HuH-7.5 (cell line): ENCODE results near the gene NAALAD2.
"Not testable (repeated sequence)": the region's sequence is repeated elsewhere in the genome, so short reads cannot be mapped to it uniquely, and the experiment has no call there.

ENCODE experiments used
- DNase-seq: peaks from one replicate; pipeline ENCODE4 v3.0.0; 2011; ENCODE audit warnings: low spot score

NAALAD2 gene

GRCh38 chr11:90134478-90135003 is at the start of gene NAALAD2:
NAALAD2 (plus strand) TSS chr11:90134663; CDS start chr11:90134759, 96 bp downstream.
- DNase-seq = peak; percentile 33

GRCh38 chr11:90085650-90086049 is 48.8 kb upstream of the NAALAD2 start, which contains the start of gene UBTFL1:
UBTFL1 (plus strand) TSS chr11:90085950; CDS start chr11:90085950, 0 bp downstream.
- not testable (repeated sequence) for DNase-seq

- DNase-seq = not testable (repeated sequence)
These were observed 45.7 kb upstream of the NAALAD2 start for GRCh38 chr11:90088731-90089130.

GRCh38 chr11:90095230-90095924 is 39.1 kb upstream of the NAALAD2 start:
- DNase-seq = not testable (repeated sequence)

GRCh38 chr11:90098261-90098660 is 36.2 kb upstream of the NAALAD2 start:
- not testable (repeated sequence) for DNase-seq

GRCh38 chr11:90100431-90100830 is 34.0 kb upstream of the NAALAD2 start:
- no peak for DNase-seq

GRCh38 chr11:90113541-90113940 is 20.9 kb upstream of the NAALAD2 start:
- DNase-seq = no peak

- no peak for DNase-seq
These were observed 14.3 kb upstream of the NAALAD2 start for GRCh38 chr11:90120191-90120590.

- no peak for DNase-seq
These were observed 10.1 kb upstream of the NAALAD2 start for GRCh38 chr11:90124371-90124770.

- no peak for DNase-seq
These were observed 9.5 kb upstream of the NAALAD2 start for GRCh38 chr11:90124946-90125345.

GRCh38 chr11:90133560-90134477 is 644 bp upstream of the NAALAD2 start:
- DNase-seq = no peak

- no peak for DNase-seq
These were observed 553 bp downstream of the NAALAD2 start for GRCh38 chr11:90135016-90135415.

GRCh38 chr11:90148900-90149299 is 14.4 kb downstream of the NAALAD2 start:
- DNase-seq = no peak

- not testable (repeated sequence) for DNase-seq
These were observed 32.6 kb downstream of the NAALAD2 start for GRCh38 chr11:90166982-90167573.

- not testable (repeated sequence) for DNase-seq
These were observed 33.2 kb downstream of the NAALAD2 start for GRCh38 chr11:90167704-90168103.

GRCh38 chr11:90168571-90168970 is 34.1 kb downstream of the NAALAD2 start:
- no peak for DNase-seq

GRCh38 chr11:90171359-90171758 is 36.9 kb downstream of the NAALAD2 start:
- no peak for DNase-seq

GRCh38 chr11:90176069-90176468 is 41.6 kb downstream of the NAALAD2 start:
- DNase-seq = no peak

- DNase-seq = no peak
These were observed 44.3 kb downstream of the NAALAD2 start for GRCh38 chr11:90178751-90179150.

- no peak for DNase-seq
These were observed 45.5 kb downstream of the NAALAD2 start for GRCh38 chr11:90179923-90180322.

GRCh38 chr11:90187839-90188238 is 53.4 kb downstream of the NAALAD2 start:
- DNase-seq = no peak

- no peak for DNase-seq
These were observed 54.5 kb downstream of the NAALAD2 start for GRCh38 chr11:90189011-90189410.
